Measurements from ENCODE around the gene CBFA2T2.
"Not testable (repeated sequence)": the region's sequence is repeated elsewhere in the genome, so short reads cannot be mapped to it uniquely, and the experiment has no call there.

CBFA2T2 gene

DNA sequence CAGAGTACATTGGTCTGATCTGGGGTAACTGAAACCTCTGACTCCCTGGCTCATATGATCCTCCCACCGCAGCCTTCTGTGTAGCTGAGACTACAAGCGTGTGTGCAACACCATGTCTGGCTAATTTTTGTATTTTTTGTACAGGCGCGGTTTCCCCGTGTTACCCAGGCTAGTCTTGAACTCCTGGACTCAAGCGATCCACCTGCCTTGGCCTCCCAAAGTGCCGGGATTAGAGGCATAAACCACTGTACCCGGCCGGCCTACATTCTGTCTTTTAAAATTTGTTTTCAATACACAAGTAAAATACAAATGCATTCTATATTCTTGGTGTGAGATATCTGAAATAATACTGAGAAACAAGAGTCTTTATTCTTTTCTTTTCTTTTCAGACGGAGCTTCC is 1.7 kb upstream of the CBFA2T2 start:
- DNase-seq (ENCODE audit: extremely low read depth, insufficient read length) = no peak
- Histone ChIP-seq H3K4me3 (replicated peaks; ENCODE audit: low read depth, low read length) (no peak overlapping the region), H3K36me3 (ENCODE audit: control insufficient read depth, insufficient read depth, low read length) (no peaks in the 10 kb centered on the region), H3K27me3 (replicated peaks; ENCODE audit: control insufficient read depth, insufficient read depth, low read length) (no peaks in the 10 kb centered on the region)
- TF ChIP-seq, protein P1, sequence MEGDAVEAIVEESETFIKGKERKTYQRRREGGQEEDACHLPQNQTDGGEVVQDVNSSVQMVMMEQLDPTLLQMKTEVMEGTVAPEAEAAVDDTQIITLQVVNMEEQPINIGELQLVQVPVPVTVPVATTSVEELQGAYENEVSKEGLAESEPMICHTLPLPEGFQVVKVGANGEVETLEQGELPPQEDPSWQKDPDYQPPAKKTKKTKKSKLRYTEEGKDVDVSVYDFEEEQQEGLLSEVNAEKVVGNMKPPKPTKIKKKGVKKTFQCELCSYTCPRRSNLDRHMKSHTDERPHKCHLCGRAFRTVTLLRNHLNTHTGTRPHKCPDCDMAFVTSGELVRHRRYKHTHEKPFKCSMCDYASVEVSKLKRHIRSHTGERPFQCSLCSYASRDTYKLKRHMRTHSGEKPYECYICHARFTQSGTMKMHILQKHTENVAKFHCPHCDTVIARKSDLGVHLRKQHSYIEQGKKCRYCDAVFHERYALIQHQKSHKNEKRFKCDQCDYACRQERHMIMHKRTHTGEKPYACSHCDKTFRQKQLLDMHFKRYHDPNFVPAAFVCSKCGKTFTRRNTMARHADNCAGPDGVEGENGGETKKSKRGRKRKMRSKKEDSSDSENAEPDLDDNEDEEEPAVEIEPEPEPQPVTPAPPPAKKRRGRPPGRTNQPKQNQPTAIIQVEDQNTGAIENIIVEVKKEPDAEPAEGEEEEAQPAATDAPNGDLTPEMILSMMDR (IDR thresholded peaks at IDR 0.05; ENCODE audit: insufficient read depth, low read length, poor library complexity, severe bottlenecking) = no peak

DNA sequence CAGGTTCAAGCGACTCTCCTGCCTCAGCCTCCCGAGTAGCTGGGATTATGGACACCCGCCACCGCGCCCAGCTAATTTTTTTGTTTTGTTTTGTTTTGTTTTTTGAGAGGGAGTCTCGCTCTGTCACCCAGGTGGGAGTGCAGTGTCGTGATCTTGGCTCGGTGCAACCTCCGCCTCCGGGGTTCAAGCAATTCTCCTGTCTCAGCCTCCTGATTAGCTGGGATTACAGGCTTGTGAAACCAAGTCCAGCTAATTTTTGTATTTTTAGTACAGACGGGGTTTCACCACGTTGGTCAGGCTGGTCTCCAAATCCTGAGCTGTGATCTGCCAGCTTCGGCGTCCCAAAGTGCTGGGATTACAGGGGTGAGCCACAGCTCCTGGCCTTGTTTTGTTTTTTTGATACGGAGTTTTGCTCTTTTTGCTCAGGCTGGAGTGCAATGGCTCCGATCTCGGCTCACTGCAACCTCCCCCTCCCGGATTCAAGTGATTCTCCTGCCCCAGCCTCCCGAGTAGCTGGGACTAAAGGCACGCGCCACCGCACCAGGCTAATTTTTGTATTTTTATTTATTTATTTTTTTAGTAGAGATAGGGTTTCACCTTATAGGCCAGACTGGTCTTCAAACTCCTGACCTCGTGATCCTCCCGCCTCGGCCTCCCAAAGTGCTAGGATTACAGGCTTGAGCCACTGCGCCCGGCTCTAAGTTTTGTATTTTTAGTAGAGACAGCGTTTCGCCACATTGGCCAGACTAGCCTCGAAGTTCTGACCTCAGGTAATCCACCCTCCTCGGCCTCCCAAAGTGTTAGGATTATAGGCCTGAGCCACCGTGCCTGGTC is 1.0 kb upstream of the CBFA2T2 start:
- DNase-seq (ENCODE audit: extremely low read depth, insufficient read length); H3K27me3 ChIP-seq (replicated peaks; ENCODE audit: control insufficient read depth, insufficient read depth, low read length); H3K36me3 ChIP-seq (ENCODE audit: control insufficient read depth, insufficient read depth, low read length): not testable (repeated sequence)
- peak overlapping the region; percentile 56 for H3K4me3 ChIP-seq (replicated peaks; ENCODE audit: low read depth, low read length)

DNA sequence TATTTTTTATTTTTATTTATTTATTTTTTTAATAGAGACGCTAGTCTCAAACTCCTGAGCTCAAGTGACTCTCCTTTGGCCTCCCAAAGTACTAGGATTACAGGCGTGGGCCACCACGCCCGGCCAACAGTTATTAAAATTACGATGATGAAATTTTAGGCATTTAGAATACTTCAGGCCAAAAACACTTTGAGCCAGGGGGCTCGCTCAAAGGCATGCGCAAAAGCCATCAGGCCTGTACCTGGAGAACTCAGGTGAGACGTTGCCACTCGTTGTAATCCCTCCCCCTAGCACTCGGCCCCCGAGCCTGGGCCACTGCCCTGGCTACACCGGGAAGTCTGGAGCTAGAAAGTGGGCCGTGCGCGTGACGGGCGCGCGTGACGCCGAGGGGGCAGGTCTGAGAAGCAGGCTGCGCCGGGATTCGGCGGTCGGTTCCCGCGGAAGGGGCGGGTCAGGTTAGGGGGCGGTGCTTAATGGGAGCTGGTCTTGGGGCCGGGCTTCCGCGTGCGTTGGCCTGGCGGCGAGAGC is 337 bp upstream of the CBFA2T2 start:
- H3K4me3 ChIP-seq (replicated peaks; ENCODE audit: low read depth, low read length) = peak overlapping the region; percentile 56
- H3K36me3 ChIP-seq (ENCODE audit: control insufficient read depth, insufficient read depth, low read length) = no peaks in the 10 kb centered on the region
- TF ChIP-seq, protein P1 (IDR thresholded peaks at IDR 0.05; ENCODE audit: insufficient read depth, low read length, poor library complexity, severe bottlenecking) = no peak
- peak; percentile 96 for DNase-seq (ENCODE audit: extremely low read depth, insufficient read length)
- no peaks in the 10 kb centered on the region for H3K27me3 ChIP-seq (replicated peaks; ENCODE audit: control insufficient read depth, insufficient read depth, low read length)

DNA sequence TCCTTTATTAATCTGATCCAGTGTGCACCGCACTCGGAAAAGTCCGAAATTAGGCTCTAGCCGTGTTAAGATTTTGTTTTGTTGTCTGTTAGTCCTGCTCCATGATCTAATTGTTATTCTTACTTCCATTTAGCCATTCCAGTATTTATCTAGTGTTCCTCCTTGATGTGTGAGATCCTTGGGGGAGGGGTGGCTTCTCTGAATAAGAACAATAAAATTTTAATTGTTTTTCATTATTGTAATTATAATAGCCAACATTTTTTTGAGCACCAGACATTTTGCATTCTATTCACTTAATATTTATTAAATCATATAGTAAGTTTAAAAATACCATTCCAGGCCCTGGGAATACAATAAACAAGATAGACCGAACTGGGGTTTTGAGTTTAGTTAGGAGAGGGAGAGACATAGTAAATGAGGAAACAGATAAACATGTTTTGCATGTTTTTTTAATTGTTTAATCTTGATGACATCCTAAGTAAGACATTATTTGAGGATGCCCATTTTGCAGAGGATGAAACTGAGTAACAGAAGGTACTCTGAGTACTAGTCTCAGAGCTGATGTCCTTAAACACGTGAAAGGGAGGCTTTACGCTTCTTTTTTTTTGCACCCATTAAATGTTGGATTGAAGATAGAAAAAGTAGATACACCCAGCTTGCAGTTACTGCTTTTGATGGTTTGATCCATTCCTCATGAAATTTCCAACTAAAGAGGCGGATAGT is 1.2 kb downstream of the CBFA2T2 start:
- H3K4me3 ChIP-seq (replicated peaks; ENCODE audit: low read depth, low read length) = peak overlapping the region; percentile 71
- no peaks in the 10 kb centered on the region for H3K27me3 ChIP-seq (replicated peaks; ENCODE audit: control insufficient read depth, insufficient read depth, low read length)
- H3K36me3 ChIP-seq (ENCODE audit: control insufficient read depth, insufficient read depth, low read length) = no peaks in the 10 kb centered on the region
- DNase-seq (ENCODE audit: extremely low read depth, insufficient read length) = no peak
- TF ChIP-seq, protein P1 (IDR thresholded peaks at IDR 0.05; ENCODE audit: insufficient read depth, low read length, poor library complexity, severe bottlenecking) = no peak

DNA sequence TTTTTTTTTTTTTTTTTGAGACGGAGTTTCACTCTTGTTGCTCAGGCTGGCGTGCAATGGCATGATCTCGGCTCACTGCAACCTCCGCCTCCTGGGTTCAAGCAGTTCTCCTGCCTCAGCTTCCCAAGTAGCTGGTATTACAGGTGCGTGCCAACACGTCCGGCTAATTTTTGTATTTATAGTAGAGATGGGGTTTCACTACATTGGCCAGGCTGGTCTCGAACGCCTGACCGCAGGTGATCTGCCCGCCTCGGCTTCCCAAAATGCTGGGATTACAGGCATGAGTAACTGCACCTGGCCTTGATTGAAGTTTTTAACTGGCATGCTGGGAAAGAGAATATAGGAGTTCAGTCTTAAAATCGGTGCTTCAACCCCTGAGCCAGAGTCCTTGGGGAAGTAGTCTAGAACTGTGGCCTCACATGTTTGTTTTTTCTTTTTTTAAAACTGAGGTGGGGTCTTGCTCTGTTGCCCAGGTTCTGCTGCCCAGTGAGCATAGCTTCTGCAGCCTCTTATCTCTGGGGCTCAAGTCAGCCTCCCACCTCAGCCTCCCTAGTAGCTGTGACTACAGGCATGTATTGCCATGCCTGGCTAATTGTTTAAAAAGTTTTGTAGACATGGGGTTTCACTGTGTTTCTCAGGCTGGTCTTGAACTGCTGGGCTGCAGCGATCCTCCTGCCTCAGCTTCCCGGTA is 3.3 kb downstream of the CBFA2T2 start:
- no peaks in the 10 kb centered on the region for H3K36me3 ChIP-seq (ENCODE audit: control insufficient read depth, insufficient read depth, low read length)
- TF ChIP-seq, protein P1 (IDR thresholded peaks at IDR 0.05; ENCODE audit: insufficient read depth, low read length, poor library complexity, severe bottlenecking) = no peak
- DNase-seq (ENCODE audit: extremely low read depth, insufficient read length) = no peak
- H3K27me3 ChIP-seq (replicated peaks; ENCODE audit: control insufficient read depth, insufficient read depth, low read length) = no peaks in the 10 kb centered on the region
- H3K4me3 ChIP-seq (replicated peaks; ENCODE audit: low read depth, low read length) = no peak overlapping the region

DNA sequence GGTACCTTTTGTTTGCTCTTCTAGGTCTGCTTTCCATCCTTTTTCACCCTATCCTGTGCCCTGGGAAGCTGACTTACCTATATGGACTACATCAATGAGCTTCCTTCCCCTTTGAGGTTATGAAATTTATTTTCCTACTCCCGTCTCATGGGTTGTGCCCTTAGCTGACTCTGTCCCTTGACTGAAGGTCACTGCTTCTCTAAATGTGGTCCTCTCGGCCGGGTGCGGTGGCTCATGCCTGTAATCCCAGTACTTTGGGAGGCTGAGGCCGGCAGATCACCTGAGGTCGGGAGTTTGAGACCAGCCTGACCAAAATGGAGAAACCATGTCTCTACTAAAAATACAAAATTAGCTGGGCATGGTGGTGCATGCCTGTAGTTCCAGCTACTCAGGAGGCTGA is 6.9 kb downstream of the CBFA2T2 start:
- not testable (repeated sequence) for H3K4me3 ChIP-seq (replicated peaks; ENCODE audit: low read depth, low read length); DNase-seq (ENCODE audit: extremely low read depth, insufficient read length); H3K27me3 ChIP-seq (replicated peaks; ENCODE audit: control insufficient read depth, insufficient read depth, low read length); H3K36me3 ChIP-seq (ENCODE audit: control insufficient read depth, insufficient read depth, low read length)

Data from GM06990 (cell line).